GM12878 (cell line): Measurements from ENCODE around the gene TRMT13. TPM values are rescaled to one million over a fixed set of nuclear protein-coding genes. Genes with fewer than 3 reads are reported as not detected.

Experiments used
- ATAC-seq: fragments of 200-7000 bp; cut with Tn5 transposase; 3 replicates; pipeline ENCODE4 v1.9.1; 2020; ENCODE audit warnings: mild to moderate bottlenecking, moderate library complexity
- BruUV-seq: library from RNA; stranded (reverse); fragments of 400-500 nt; replicated peaks from 2 replicates; lab custom pipeline; 2021; lab: Mats Ljungman, UMichigan
- CTCF ChIA-PET: fragments of 300-600 bp; sonication (Branson Sonifier 250); formaldehyde crosslinking; extraction: SDS; loops from one replicate; lab custom pipeline; 2021; ENCODE audit warnings: inconsistent platforms; lab: Yijun Ruan, JAX
- POLR2A ChIA-PET: fragments of 350-600 bp; formaldehyde crosslinking; extraction: SDS; loops from one replicate; lab custom pipeline; 2021; ENCODE audit warnings: inconsistent platforms; lab: Charles Lee
- RAD21 ChIA-PET: fragments of 300-600 bp; sonication (Branson Sonifier 250); formaldehyde crosslinking; loops from one replicate; lab custom pipeline; 2023; ENCODE audit warnings: antibody characterized with exemption; ENCODE audit not compliant: unreplicated experiment; lab: Charles Lee
- SMC1A ChIA-PET: fragments of 300-600 bp; sonication (Branson Sonifier 250); formaldehyde crosslinking; loops from one replicate; lab custom pipeline; 2023; ENCODE audit not compliant: unreplicated experiment, uncharacterized antibody; lab: Charles Lee
- DNase-seq: peaks from one replicate; pipeline ENCODE4 v3.0.0-alpha.2; 2011; ENCODE audit warnings: low read depth, low spot score
- FAIRE-seq: peaks from 3 replicates; lab custom pipeline; 2011; peaks lifted over from hg19 to GRCh38; lab: Jason Lieb, UNC
- H2AFZ ChIP-seq: 2 replicates; pipeline ENCODE4 v1.6.0; 2011; ENCODE audit warnings: low read depth, low read length, control low read depth; ENCODE audit not compliant: control insufficient read depth
- H3K27ac ChIP-seq: 2 replicates; pipeline ENCODE4 v1.5.1; 2011; ENCODE audit warnings: control low read depth; ENCODE audit not compliant: control insufficient read depth, insufficient read depth
- H3K27me3 ChIP-seq, 2 experiments: replicated peaks in 1 of 2; 2 replicates each; pipeline versions ENCODE4 v1.6.0 to v1.6.1; 2011; ENCODE audit warnings: low read length in 1 of 2; ENCODE audit not compliant: control insufficient read depth in 2 of 2, insufficient read depth in 2 of 2
- H3K36me3 ChIP-seq, 2 experiments: 2 replicates each; pipeline ENCODE4 v1.5.1; 2011; ENCODE audit warnings: low read length in 1 of 2; ENCODE audit not compliant: control insufficient read depth in 2 of 2, insufficient read depth in 2 of 2
- H3K4me1 ChIP-seq: 2 replicates; pipeline ENCODE4 v1.6.1; 2011; ENCODE audit warnings: mild to moderate bottlenecking, low read length, moderate library complexity, mixed read lengths; ENCODE audit not compliant: control insufficient read depth, insufficient read depth
- H3K4me2 ChIP-seq: 2 replicates; pipeline ENCODE4 v1.6.0; 2011; ENCODE audit warnings: control low read depth; ENCODE audit not compliant: control insufficient read depth, insufficient read depth
- H3K4me3 ChIP-seq: fragments of 200-600 bp; sonication (generic); 2 replicates; pipeline ENCODE4 v1.5.1; 2016
- H3K79me2 ChIP-seq: 2 replicates; pipeline ENCODE4 v1.6.0; 2011; ENCODE audit warnings: low read length; ENCODE audit not compliant: control insufficient read depth, insufficient read depth
- H3K9ac ChIP-seq: 2 replicates; pipeline ENCODE4 v1.8.0; 2011; ENCODE audit warnings: low read length, control low read depth, mixed read lengths; ENCODE audit not compliant: control insufficient read depth, insufficient read depth
- H3K9me3 ChIP-seq: replicated peaks from 3 replicates; pipeline ENCODE4 v1.5.1; 2011; ENCODE audit warnings: mild to moderate bottlenecking, low read length; ENCODE audit not compliant: control insufficient read depth, insufficient read depth
- H4K20me1 ChIP-seq: 2 replicates; pipeline ENCODE4 v1.6.0; 2011; ENCODE audit not compliant: control insufficient read depth, insufficient read depth
- ATF3 ChIP-seq: IDR thresholded peaks from 2 replicates; pipeline ENCODE4 v1.6.1; 2011; ENCODE audit warnings: low read depth, mild to moderate bottlenecking, low read length, moderate library complexity, borderline replicate concordance; ENCODE audit errors: extremely low read depth
- CBX3 ChIP-seq: fragments of 200-600 bp; sonication (generic); IDR thresholded peaks from 2 replicates; pipeline ENCODE4 v1.6.1; 2016; ENCODE audit warnings: low read depth, borderline replicate concordance
- CUX1 ChIP-seq: IDR thresholded peaks from 2 replicates; pipeline ENCODE4 v1.6.1; 2012; ENCODE audit warnings: improper control_type of control experiment, low read depth, low read length; ENCODE audit not compliant: insufficient replicate concordance
- RAD51 ChIP-seq: fragments of 450-650 bp; IDR thresholded peaks from 2 replicates; pipeline ENCODE4 v1.6.1; 2016; ENCODE audit warnings: moderate library complexity, mild to moderate bottlenecking, inconsistent platforms
- RELA ChIP-seq: fragments of 450-650 bp; IDR thresholded peaks from 2 replicates; pipeline ENCODE4 v1.8.0; 2014; ENCODE audit warnings: borderline replicate concordance; ENCODE audit not compliant: partially characterized antibody
- SKIL ChIP-seq: fragments of 450-650 bp; IDR thresholded peaks from 2 replicates; pipeline ENCODE4 v1.6.1; 2017; ENCODE audit warnings: mild to moderate bottlenecking, low read depth, inconsistent platforms; ENCODE audit not compliant: poor library complexity, severe bottlenecking
- SP1 ChIP-seq: IDR thresholded peaks from one replicate; pipeline ENCODE4 v1.6.1; 2011; ENCODE audit warnings: low read depth, low read length
- STAT1 ChIP-seq: fragments of 450-650 bp; conservative IDR thresholded peaks from 2 replicates; pipeline ENCODE4 v1.6.1; 2014; ENCODE audit warnings: antibody characterized with exemption, mild to moderate bottlenecking
- TCF12 ChIP-seq: IDR thresholded peaks from 2 replicates; pipeline ENCODE4 v1.6.1; 2011; ENCODE audit warnings: low read depth, mild to moderate bottlenecking, low read length
- YY1 ChIP-seq: IDR thresholded peaks from 2 replicates; pipeline ENCODE4 v1.6.1; 2011; ENCODE audit warnings: low read depth, mild to moderate bottlenecking, low read length
- ZNF217 ChIP-seq: fragments of 450-650 bp; IDR thresholded peaks from 2 replicates; pipeline ENCODE4 v1.6.1; 2017; ENCODE audit warnings: antibody characterized with exemption, mild to moderate bottlenecking
- WGBS: methylation state at CpG from one replicate; pipeline ENCODE4 v1.1.6; 2016; ENCODE audit warnings: low lambda C conversion rate; ENCODE audit not compliant: insufficient replicate concordance, insufficient coverage; ENCODE audit errors: missing lambda C conversion rate; 5-methylcytosine and 5-hydroxymethylcytosine counted together
- in situ Hi-C: fragments of 300-500 bp; cut with MboI; formaldehyde crosslinking; loops from 9 replicates; pipeline ENCODE4 v1.14.3; 2018; ENCODE audit warnings: mixed read lengths
- intact Hi-C: fragments of 100-400 bp; cut with micrococcal nuclease; formaldehyde crosslinking; loops from one replicate; pipeline ENCODE4 v1.14.2; 2022; ENCODE audit not compliant: unreplicated experiment
- polyA plus RNA-seq, 11 experiments: library from polyadenylated mRNA; depleted of rRNA in 4 of 11; unstranded in 6 of 11; stranded (reverse) in 5 of 11; fragments of >200 nt; fragmentation: Nextera tagmentation in 4 of 11; fragmentation: Illumina TruSeq in 1 of 11; extraction: Ambion mirVana in 4 of 11; extraction: Trizol in 1 of 11; gene quantifications; 1 replicate in 1 of 11; 2 replicates in 10 of 11; pipeline versions ENCODE4 v1.2.1 to v1.2.3, GENCODE V29; 2011 to 2016; ENCODE audit warnings: inconsistent platforms in 2 of 11, missing spikeins in 2 of 11, low read depth in 1 of 11
- total RNA-seq, 4 experiments: library from RNA; depleted of rRNA in 3 of 4; stranded (reverse); fragments of >200 nt in 3 of 4; fragmentation: Illumina TruSeq in 1 of 4; extraction: Trizol in 1 of 4; gene quantifications; 2 replicates each; pipeline versions ENCODE4 v1.2.1 to v1.2.3, GENCODE V29; 2013 to 2021
- TF ChIP-seq, protein P1 (sequence below): fragments of 450-650 bp; formaldehyde crosslinking; IDR thresholded peaks from 2 replicates; pipeline ENCODE4 v1.4.0; 2022; ENCODE audit warnings: mild to moderate bottlenecking, moderate library complexity

TRMT13 gene
- total and polyA plus RNA-seq, 10 of the 15 experiments (the other 5 are each of a cell fraction or from before 2014, with no cell fraction given), result 13.7 to 26.6 (median 21.9) TPM

DNA sequence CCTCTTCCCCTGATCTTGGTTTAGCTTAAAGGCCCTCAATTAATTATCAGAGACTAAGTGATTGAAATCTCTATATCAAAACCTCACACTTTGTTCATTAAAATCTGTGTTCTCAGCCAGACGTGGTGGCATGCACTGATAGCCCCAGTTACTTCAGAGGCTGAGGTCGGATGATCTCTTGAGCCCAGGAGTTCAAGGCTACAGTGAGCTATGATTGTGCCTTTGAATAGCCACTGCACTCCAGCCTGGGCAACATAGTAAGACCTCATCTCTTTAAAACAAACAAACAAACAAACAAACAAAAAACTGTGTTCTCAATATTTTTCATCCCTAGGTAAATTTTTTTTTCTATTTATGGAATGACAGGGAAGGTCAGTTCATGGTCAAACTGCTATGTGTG is 18.7 kb downstream of the TRMT13 start:
- intact Hi-C loops (loop anchor here (5.0 kb wide), 1 partner anchor 306 kb away; no protein-coding TSS in a partner anchor), in situ Hi-C loops (no loop called here)
- Histone ChIP-seq H3K4me2 (peak overlapping the region; percentile 63; the same call in 1 of the 2 replicates), H3K79me2 (no peaks in the 10 kb centered on the region), H3K36me3 (peaks cover 0 to 8% of the 10 kb centered on the region in 2 experiments; a peak in 2 of 4 replicates), H2AFZ (no peak overlapping the region), H3K4me3 (no peak overlapping the region), H4K20me1 (no peaks in the 10 kb centered on the region), H3K9ac (no peak overlapping the region; the same call in 1 of the 2 replicates), H3K9me3 (no peaks in the 10 kb centered on the region), H3K4me1 (peaks cover 8% of the 10 kb centered on the region), H3K27me3 (no peaks in the 10 kb centered on the region), H3K27ac (no peak overlapping the region)
- WGBS, result 31% methylated on average over 2 of the region's 2 CpGs
- ChIA-PET CTCF (interaction anchor here (0.7 to 3.3 kb wide), 3 partner anchors 11 to 304 kb away, joined by 3 to 17 read pairs (median 3); no protein-coding TSS in a partner anchor), SMC1A (interaction anchor here (0.8 to 1.2 kb wide), 7 partner anchors 9 to 717 kb away, joined by 3 to 5 read pairs (median 3); partner anchors contain the start of gene TRMT13), POLR2A (interaction anchor here (1.4 kb wide), 1 partner anchor 18 kb away, joined by 3 read pairs; the partner anchor contains the start of gene TRMT13), RAD21 (interaction anchor here (0.6 to 1.3 kb wide), 4 partner anchors 10 to 407 kb away, joined by 3 to 4 read pairs (median 4); no protein-coding TSS in a partner anchor)
- DNase-seq (no peak), FAIRE-seq (no peak), ATAC-seq (peak; percentile 58)
- BruUV-seq, result no TSS peak
- TF ChIP-seq STAT1, result no peak
- no peak for TF ChIP-seq SP1
- no peak for TF ChIP-seq CBX3
- TF ChIP-seq ATF3, result no peak
- TF ChIP-seq CUX1, result no peak
- TF ChIP-seq SKIL, result no peak
- no peak for TF ChIP-seq YY1
- TF ChIP-seq TCF12, result no peak
- TF ChIP-seq, protein P1, sequence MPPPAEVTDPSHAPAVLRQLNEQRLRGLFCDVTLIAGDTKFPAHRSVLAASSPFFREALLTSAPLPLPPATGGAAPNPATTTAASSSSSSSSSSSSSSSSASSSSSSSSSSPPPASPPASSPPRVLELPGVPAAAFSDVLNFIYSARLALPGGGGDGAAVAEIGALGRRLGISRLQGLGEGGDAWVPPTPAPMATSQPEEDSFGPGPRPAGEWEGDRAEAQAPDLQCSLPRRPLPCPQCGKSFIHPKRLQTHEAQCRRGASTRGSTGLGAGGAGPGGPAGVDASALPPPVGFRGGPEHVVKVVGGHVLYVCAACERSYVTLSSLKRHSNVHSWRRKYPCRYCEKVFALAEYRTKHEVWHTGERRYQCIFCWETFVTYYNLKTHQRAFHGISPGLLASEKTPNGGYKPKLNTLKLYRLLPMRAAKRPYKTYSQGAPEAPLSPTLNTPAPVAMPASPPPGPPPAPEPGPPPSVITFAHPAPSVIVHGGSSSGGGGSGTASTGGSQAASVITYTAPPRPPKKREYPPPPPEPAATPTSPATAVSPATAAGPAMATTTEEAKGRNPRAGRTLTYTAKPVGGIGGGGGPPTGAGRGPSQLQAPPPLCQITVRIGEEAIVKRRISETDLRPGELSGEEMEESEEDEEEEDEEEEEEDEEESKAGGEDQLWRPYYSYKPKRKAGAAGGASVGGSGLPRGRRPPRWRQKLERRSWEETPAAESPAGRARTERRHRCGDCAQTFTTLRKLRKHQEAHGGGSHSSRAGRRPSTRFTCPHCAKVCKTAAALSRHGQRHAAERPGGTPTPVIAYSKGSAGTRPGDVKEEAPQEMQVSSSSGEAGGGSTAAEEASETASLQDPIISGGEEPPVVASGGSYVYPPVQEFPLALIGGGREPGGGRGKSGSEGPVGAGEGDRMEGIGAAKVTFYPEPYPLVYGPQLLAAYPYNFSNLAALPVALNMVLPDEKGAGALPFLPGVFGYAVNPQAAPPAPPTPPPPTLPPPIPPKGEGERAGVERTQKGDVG, result no peak
- no peak for TF ChIP-seq ZNF217
- TF ChIP-seq RELA, result no peak
- TF ChIP-seq RAD51, result no peak
